Thymus (tissue), 11 donors: ENCODE results near the gene PTPN3. TPM values are rescaled to one million over a fixed set of nuclear protein-coding genes. Genes with fewer than 3 reads are reported as not detected.

Experiments used
- DNase-seq, 9 donors: peaks; one replicate each; pipeline ENCODE4 v3.0.0-alpha.2; 2013; ENCODE audit warnings: low spot score in 9 of 9, low read depth in 6 of 9, missing footprints in 1 of 9
- H3K27ac ChIP-seq, 2 donors: one replicate each; pipeline ENCODE4 v1.5.1; 2013; ENCODE audit warnings: control low read depth in 1 of 2, low read depth in 1 of 2, low read length in 1 of 2, mild to moderate bottlenecking in 1 of 2, moderate library complexity in 1 of 2
- H3K27me3 ChIP-seq, 2 donors: one replicate each; pipeline ENCODE4 v1.5.1; 2013; ENCODE audit warnings: low read length in 1 of 2; ENCODE audit not compliant: control insufficient read depth in 2 of 2, insufficient read depth in 1 of 2
- H3K36me3 ChIP-seq, 2 donors: one replicate each; pipeline ENCODE4 v1.5.1; 2013; ENCODE audit warnings: low read length in 1 of 2, mild to moderate bottlenecking in 1 of 2, moderate library complexity in 1 of 2; ENCODE audit not compliant: control insufficient read depth in 2 of 2, insufficient read depth in 2 of 2
- H3K4me1 ChIP-seq, 2 donors: one replicate each; pipeline ENCODE4 v1.5.1; 2013; ENCODE audit warnings: low read length in 2 of 2; ENCODE audit not compliant: control insufficient read depth in 2 of 2, insufficient read depth in 2 of 2
- H3K4me3 ChIP-seq, 2 donors: one replicate each; pipeline ENCODE4 v1.5.1; 2013; ENCODE audit warnings: low read length in 2 of 2, control low read depth in 1 of 2, mild to moderate bottlenecking in 1 of 2
- H3K9me3 ChIP-seq, 2 donors: one replicate each; pipeline ENCODE4 v1.5.1; 2013; ENCODE audit warnings: low read length in 1 of 2, mild to moderate bottlenecking in 1 of 2; ENCODE audit not compliant: control insufficient read depth in 2 of 2, insufficient read depth in 1 of 2
- WGBS: extraction: QIAGEN DNeasy Blood & Tissue Kit; methylation state at CpG from one replicate; pipeline ENCODE4 v1.1.7; 2013; 5-methylcytosine and 5-hydroxymethylcytosine counted together
- polyA plus RNA-seq: library from polyadenylated mRNA; stranded (reverse); fragments of 200-250 nt; gene quantifications from one replicate; pipeline ENCODE4 v1.2.3, GENCODE V29; 2013
- total RNA-seq: library from RNA; stranded (reverse); fragments of 120-200 nt; gene quantifications from one replicate; pipeline ENCODE4 v1.2.4, GENCODE V29; 2013
- donor health status: healthy.

PTPN3 gene
- total and polyA plus RNA-seq, 2 donors: 2.8 to 9.5 TPM

GRCh38 chr9:109328978-109329637 is 169.0 kb downstream of the PTPN3 start:
- no peaks in the 10 kb centered on the region for H3K36me3 ChIP-seq
- no peak overlapping the region for H3K27ac ChIP-seq
- DNase-seq: no peak
- H3K9me3 ChIP-seq: no peaks in the 10 kb centered on the region
- peaks cover 0 to 4% of the 10 kb centered on the region in 2 donors for H3K27me3 ChIP-seq
- no peaks in the 10 kb centered on the region for H3K4me1 ChIP-seq
- H3K4me3 ChIP-seq: no peak overlapping the region
- WGBS: 79% methylated on average over 12 of the region's 12 CpGs

Other genes with a start within 250 kb of the PTPN3 start
- gene EPB41L4B, start 177.2 kb downstream of the PTPN3 start, total RNA-seq: 0.71 TPM
- gene EPB41L4B, start 177.2 kb downstream of the PTPN3 start, polyA plus RNA-seq: 4.2 TPM